Measurements from ENCODE around the gene C11orf91.
"Not testable (repeated sequence)": the region's sequence is repeated elsewhere in the genome, so short reads cannot be mapped to it uniquely, and the experiment has no call there.

Gene C11orf91

DNA sequence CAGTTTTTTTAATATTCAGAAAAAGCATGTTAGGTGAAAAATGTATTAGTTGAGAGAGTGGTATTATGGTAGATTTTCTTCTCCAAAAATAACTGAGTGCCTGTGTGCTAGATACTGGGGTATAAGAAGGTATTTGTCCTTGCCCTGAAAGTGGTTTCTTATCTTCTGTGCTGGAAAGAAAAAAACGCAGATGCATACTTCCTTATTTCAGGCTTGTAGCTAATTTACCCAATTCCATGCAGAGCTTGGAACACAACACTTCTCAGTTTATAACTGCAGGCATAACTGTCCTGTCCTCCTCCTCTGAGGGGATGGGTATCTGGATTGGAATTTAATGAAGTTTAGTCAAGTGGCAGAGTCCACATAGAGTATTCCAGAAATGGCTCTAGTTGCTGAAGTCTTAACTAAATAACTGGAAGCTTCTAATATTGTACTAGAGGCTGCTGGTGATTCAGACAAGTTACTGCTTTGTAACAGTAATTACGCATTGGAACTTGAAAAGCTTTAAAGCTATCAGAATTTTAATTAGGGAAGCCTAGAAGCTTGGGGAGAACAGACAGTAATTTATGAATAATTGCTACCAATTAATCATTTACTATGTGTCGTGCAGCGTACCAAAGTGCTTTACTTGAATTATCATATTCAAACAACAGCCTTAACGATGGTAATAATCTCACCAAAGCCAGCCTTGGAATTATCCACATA is 12.7 kb upstream of the C11orf91 start:
- no peak for TF ChIP-seq CTCF (IDR thresholded peaks at IDR 0.05; ENCODE audit: low read depth, low read length, missing control alignments)
- DNase-seq (ENCODE audit: low read depth) = no peak
- no peak overlapping the region for H3K4me3 ChIP-seq (ENCODE audit: low read depth, low read length)
- in situ Hi-C loops (cut with HindIII; ENCODE audit: low sequenced_read_pairs) = no loop called here

GRCh38 chr11:33712436-33712835 is 11.8 kb upstream of the C11orf91 start:
- DNase-seq (ENCODE audit: low read depth) = no peak
- in situ Hi-C loops (cut with HindIII; ENCODE audit: low sequenced_read_pairs) = no loop called here
- no peak overlapping the region for H3K4me3 ChIP-seq (ENCODE audit: low read depth, low read length)
- TF ChIP-seq CTCF (IDR thresholded peaks at IDR 0.05; ENCODE audit: low read depth, low read length, missing control alignments) = no peak

DNA sequence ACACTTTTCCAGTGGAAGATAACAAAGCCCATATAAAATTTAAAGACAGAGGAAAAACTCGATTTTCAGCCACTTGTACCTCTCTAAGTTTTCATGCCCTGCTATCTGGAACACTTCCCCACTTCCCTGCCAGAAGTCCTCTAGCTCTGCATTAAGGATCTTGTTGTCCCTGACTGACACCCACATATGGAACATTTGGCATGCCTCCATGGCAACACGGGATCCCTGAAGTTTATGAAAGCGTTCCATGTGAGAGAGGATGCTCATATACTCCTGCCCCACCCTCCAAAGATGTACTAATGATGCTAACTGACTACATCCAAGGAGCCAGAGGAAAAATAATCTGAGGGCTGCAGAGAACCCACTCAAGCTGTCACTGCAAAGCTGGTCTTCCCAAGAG is 8.8 kb upstream of the C11orf91 start:
- in situ Hi-C loops (cut with HindIII; ENCODE audit: low sequenced_read_pairs) = no loop called here
- no peak overlapping the region for H3K4me3 ChIP-seq (ENCODE audit: low read depth, low read length)
- no peak for DNase-seq (ENCODE audit: low read depth)
- TF ChIP-seq CTCF (IDR thresholded peaks at IDR 0.05; ENCODE audit: low read depth, low read length, missing control alignments) = no peak

- in situ Hi-C loops (cut with HindIII; ENCODE audit: low sequenced_read_pairs) = no loop called here
Measured at GRCh38 chr11:33708985-33709384, 8.4 kb upstream of the C11orf91 start.

DNA sequence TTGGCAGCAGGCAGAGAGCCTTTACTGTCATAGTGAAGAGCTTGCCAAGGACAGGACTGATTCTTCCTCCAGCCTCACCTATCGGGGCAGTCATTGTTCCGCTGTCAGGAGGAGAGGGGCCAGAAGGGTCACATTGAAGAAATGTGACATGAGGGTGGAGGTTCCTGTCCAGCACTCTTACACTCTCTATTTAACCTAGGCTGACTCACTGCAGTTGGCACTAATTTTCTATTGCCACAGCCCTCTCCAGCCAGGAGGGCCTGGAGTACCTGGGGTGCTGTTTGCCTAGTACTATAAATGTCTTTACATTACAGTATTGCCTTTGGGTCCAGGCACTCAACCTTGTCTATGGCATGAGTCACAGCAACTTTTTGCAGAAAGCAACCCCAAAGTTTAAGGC is 7.2 kb upstream of the C11orf91 start:
- in situ Hi-C loops (cut with HindIII; ENCODE audit: low sequenced_read_pairs); DNase-seq (ENCODE audit: low read depth); H3K4me3 ChIP-seq (ENCODE audit: low read depth, low read length): not testable (repeated sequence)

More at GRCh38 chr11:33708985-33709384, 8.4 kb upstream of the C11orf91 start:
- no peak overlapping the region for H3K4me3 ChIP-seq (ENCODE audit: low read depth, low read length)
- TF ChIP-seq CTCF (IDR thresholded peaks at IDR 0.05; ENCODE audit: low read depth, low read length, missing control alignments) = no peak
- no peak for DNase-seq (ENCODE audit: low read depth)

GRCh38 chr11:33706966-33707365 is 6.3 kb upstream of the C11orf91 start:
- in situ Hi-C loops (cut with HindIII; ENCODE audit: low sequenced_read_pairs) = no loop called here
- no peak for DNase-seq (ENCODE audit: low read depth)
- no peak overlapping the region for H3K4me3 ChIP-seq (ENCODE audit: low read depth, low read length)
- TF ChIP-seq CTCF (IDR thresholded peaks at IDR 0.05; ENCODE audit: low read depth, low read length, missing control alignments) = no peak

- H3K4me3 ChIP-seq (ENCODE audit: low read depth, low read length) = no peak overlapping the region
- DNase-seq (ENCODE audit: low read depth) = no peak
- in situ Hi-C loops (cut with HindIII; ENCODE audit: low sequenced_read_pairs) = no loop called here
- no peak for TF ChIP-seq CTCF (IDR thresholded peaks at IDR 0.05; ENCODE audit: low read depth, low read length, missing control alignments)
Measured at GRCh38 chr11:33706546-33706945, 5.9 kb upstream of the C11orf91 start.
